Measurements from ENCODE around the gene CARMIL1.

- TF ChIP-seq CTCF (conservative IDR thresholded peaks at IDR 0.05 in 1 of 2, IDR thresholded peaks at IDR 0.05 in 1 of 2; ENCODE audit: extremely low read depth in 1 of 2, insufficient read depth in 1 of 2, low read depth in 1 of 2, low read length in 2 of 2) (no peak), EZH2 (IDR thresholded peaks at IDR 0.05; ENCODE audit: borderline replicate concordance, low read length) (no peak)
Measured at GRCh38 chr6:25449774-25450173, 170.6 kb downstream of the CARMIL1 start.
